ENCODE data around the gene SMIM5.
A peak's percentile ranks its signal among the peaks of the same experiment; 100 is the strongest.
"Not testable (repeated sequence)": the region's sequence is repeated elsewhere in the genome, so short reads cannot be mapped to it uniquely, and the experiment has no call there.

The SMIM5 gene

GRCh38 chr17:75632863-75633485 is at the start of gene SMIM5:
SMIM5 (plus strand) TSS chr17:75633434; CDS start chr17:75640202, 6,768 bp downstream.
- peak; percentile 75 to 80 for DNase-seq

GRCh38 chr17:75584849-75585175 is 48.4 kb upstream of the SMIM5 start:
- no peak for DNase-seq

- no peak for DNase-seq
Observed at GRCh38 chr17:75587675-75588595, 45.3 kb upstream of the SMIM5 start, which contains the start of gene MYO15B. MYO15B (plus strand) TSS chr17:75587800; CDS start chr17:75588058, 258 bp downstream.

- DNase-seq = peak in 1 of 2 experiments; percentile 48
Observed at GRCh38 chr17:75588596-75589011, 44.6 kb upstream of the SMIM5 start.

- peak; percentile 84 to 92 for DNase-seq
Observed at GRCh38 chr17:75589012-75589918, 44.0 kb upstream of the SMIM5 start.

GRCh38 chr17:75589919-75590303 is 43.3 kb upstream of the SMIM5 start:
- no peak for DNase-seq

- no peak for DNase-seq
Observed at GRCh38 chr17:75590314-75590761, 42.9 kb upstream of the SMIM5 start.

- no peak for DNase-seq
Observed at GRCh38 chr17:75590849-75591721, 42.1 kb upstream of the SMIM5 start.

GRCh38 chr17:75591722-75592302 is 41.4 kb upstream of the SMIM5 start:
- DNase-seq = no peak

- no peak for DNase-seq
Observed at GRCh38 chr17:75592348-75593020, 40.8 kb upstream of the SMIM5 start.

- DNase-seq = not testable (repeated sequence)
Observed at GRCh38 chr17:75593430-75593829, 39.8 kb upstream of the SMIM5 start.

- DNase-seq = no peak
Observed at GRCh38 chr17:75594499-75595283, 38.5 kb upstream of the SMIM5 start.

GRCh38 chr17:75595284-75595919 is 37.8 kb upstream of the SMIM5 start:
- no peak for DNase-seq

- DNase-seq = no peak
Observed at GRCh38 chr17:75595920-75596313, 37.3 kb upstream of the SMIM5 start.

GRCh38 chr17:75596320-75597087 is 36.7 kb upstream of the SMIM5 start:
- no peak for DNase-seq

GRCh38 chr17:75601057-75601987 is 31.9 kb upstream of the SMIM5 start:
- peak; percentile 43 to 62 for DNase-seq

GRCh38 chr17:75602644-75603043 is 30.6 kb upstream of the SMIM5 start:
- no peak for DNase-seq

GRCh38 chr17:75603123-75603522 is 30.1 kb upstream of the SMIM5 start:
- DNase-seq = no peak
